ENCODE results near the gene RDX. TPM values are rescaled to one million over a fixed set of nuclear protein-coding genes. Genes with fewer than 3 reads are reported as not detected.

Gene RDX
- total and polyA plus RNA-seq, 9 of the 15 experiments (the other 6 are each of a cell fraction or from before 2014, with no cell fraction given) = 35.6 to 62.1 (median 54.3) TPM

DNA sequence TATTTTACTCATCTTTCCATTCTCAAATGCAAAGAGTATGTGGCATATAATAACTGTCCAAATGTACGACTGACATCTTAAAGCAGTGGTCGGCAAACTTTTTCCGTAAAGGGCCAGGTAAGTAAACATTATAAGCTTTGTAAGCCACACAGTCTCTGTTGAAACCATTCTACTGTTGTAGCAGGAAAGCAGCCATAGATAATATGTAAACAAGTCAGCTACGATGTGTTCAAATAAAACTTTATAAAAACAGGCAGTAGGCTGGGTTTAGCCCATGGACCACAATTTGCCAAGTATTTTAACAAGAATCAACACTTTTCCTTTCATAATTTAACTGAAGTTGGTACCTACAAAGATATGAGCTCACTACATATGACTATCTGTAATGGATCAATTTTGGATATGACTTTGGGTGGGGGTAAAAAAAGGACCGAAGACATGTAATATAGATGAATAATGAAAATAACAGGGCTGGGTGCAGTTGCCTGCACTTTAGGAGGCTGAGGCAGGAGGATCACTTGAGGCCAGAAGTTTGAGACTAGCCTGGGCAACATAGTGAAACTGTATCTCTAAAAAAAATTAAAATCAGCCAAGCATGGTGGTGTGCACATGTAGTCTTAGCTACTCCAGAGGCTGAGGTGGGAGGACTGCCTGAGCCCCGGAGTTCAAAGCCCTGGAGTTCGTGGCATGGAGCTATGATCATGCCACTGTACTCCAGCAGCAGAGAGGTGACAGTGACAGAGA, 5.7 kb downstream of the RDX start:
- H3K9ac ChIP-seq (ENCODE audit: insufficient read depth in 1 of 2, low read depth in 2 of 2, low read length in 2 of 2) = no peak overlapping the region
- WGBS (ENCODE audit: insufficient coverage, low coverage, missing lambda C conversion rate) = 83% methylated on average over 7 of the region's 7 CpGs
- no peak overlapping the region for H3K4me2 ChIP-seq (ENCODE audit: insufficient read depth, low read length)
- peaks cover 22% of the 10 kb centered on the region for H4K20me1 ChIP-seq (replicated peaks; ENCODE audit: control insufficient read depth, insufficient read depth, low read length)
- ChIA-PET POLR2A (interaction anchor here (0.9 to 1.3 kb wide), 2 partner anchors 9 to 11 kb away, joined by 3 to 4 read pairs; no protein-coding TSS in a partner anchor), CTCF (ENCODE audit: low intra/inter-chr PET ratio) (no interaction called here)
- H3K27me3 ChIP-seq (ENCODE audit: control insufficient read depth in 2 of 2, insufficient read depth in 2 of 2, low read length in 2 of 2) = no peaks in the 10 kb centered on the region
- H3K36me3 ChIP-seq (ENCODE audit: control insufficient read depth, insufficient read depth, low read length) = peaks cover 7% of the 10 kb centered on the region; the same call in 2 of the 3 replicates
- FAIRE-seq = peak; percentile 55
- H3K9me3 ChIP-seq (replicated peaks; ENCODE audit: control insufficient read depth, insufficient read depth, low read depth, low read length) = no peaks in the 10 kb centered on the region
- intact Hi-C loops (cut with micrococcal nuclease) (no loop called here), in situ Hi-C loops (cut with MboI) (no loop called here)
- DNase-seq (ENCODE audit: extremely low read depth in 1 of 4, low spot score in 3 of 4) = no peak
- ATAC-seq = no peak
- H3K79me2 ChIP-seq (ENCODE audit: control insufficient read depth, insufficient read depth, low read length) = peaks cover 100% of the 10 kb centered on the region
- no peak overlapping the region for H2AFZ ChIP-seq (ENCODE audit: low read depth, low read length)
- BruUV-seq (replicated peaks) = no TSS peak
- H3K4me1 ChIP-seq (replicated peaks in 1 of 2; ENCODE audit: control insufficient read depth in 2 of 2, insufficient read depth in 2 of 2, low read length in 2 of 2) = peaks cover 10 to 18% of the 10 kb centered on the region in 2 experiments
- no peak overlapping the region for H3K4me3 ChIP-seq
- no peaks in the 10 kb centered on the region for H3K9me1 ChIP-seq (ENCODE audit: control insufficient read depth, insufficient read depth, low read length)
- H3K27ac ChIP-seq (ENCODE audit: extremely low read depth, low read depth, low read length) = no peak overlapping the region
- TF ChIP-seq SUPT5H (IDR thresholded peaks at IDR 0.05) (no peak), ZBTB8A (IDR thresholded peaks at IDR 0.05; ENCODE audit: partially characterized antibody) (no peak), ZZZ3 (IDR thresholded peaks at IDR 0.05) (no peak), ERF (CRISPR knock-in tag; IDR thresholded peaks at IDR 0.05) (no peak), KAT2B (IDR thresholded peaks at IDR 0.05; ENCODE audit: low read depth, low read length) (no peak)
- TF ChIP-seq, protein P1, sequence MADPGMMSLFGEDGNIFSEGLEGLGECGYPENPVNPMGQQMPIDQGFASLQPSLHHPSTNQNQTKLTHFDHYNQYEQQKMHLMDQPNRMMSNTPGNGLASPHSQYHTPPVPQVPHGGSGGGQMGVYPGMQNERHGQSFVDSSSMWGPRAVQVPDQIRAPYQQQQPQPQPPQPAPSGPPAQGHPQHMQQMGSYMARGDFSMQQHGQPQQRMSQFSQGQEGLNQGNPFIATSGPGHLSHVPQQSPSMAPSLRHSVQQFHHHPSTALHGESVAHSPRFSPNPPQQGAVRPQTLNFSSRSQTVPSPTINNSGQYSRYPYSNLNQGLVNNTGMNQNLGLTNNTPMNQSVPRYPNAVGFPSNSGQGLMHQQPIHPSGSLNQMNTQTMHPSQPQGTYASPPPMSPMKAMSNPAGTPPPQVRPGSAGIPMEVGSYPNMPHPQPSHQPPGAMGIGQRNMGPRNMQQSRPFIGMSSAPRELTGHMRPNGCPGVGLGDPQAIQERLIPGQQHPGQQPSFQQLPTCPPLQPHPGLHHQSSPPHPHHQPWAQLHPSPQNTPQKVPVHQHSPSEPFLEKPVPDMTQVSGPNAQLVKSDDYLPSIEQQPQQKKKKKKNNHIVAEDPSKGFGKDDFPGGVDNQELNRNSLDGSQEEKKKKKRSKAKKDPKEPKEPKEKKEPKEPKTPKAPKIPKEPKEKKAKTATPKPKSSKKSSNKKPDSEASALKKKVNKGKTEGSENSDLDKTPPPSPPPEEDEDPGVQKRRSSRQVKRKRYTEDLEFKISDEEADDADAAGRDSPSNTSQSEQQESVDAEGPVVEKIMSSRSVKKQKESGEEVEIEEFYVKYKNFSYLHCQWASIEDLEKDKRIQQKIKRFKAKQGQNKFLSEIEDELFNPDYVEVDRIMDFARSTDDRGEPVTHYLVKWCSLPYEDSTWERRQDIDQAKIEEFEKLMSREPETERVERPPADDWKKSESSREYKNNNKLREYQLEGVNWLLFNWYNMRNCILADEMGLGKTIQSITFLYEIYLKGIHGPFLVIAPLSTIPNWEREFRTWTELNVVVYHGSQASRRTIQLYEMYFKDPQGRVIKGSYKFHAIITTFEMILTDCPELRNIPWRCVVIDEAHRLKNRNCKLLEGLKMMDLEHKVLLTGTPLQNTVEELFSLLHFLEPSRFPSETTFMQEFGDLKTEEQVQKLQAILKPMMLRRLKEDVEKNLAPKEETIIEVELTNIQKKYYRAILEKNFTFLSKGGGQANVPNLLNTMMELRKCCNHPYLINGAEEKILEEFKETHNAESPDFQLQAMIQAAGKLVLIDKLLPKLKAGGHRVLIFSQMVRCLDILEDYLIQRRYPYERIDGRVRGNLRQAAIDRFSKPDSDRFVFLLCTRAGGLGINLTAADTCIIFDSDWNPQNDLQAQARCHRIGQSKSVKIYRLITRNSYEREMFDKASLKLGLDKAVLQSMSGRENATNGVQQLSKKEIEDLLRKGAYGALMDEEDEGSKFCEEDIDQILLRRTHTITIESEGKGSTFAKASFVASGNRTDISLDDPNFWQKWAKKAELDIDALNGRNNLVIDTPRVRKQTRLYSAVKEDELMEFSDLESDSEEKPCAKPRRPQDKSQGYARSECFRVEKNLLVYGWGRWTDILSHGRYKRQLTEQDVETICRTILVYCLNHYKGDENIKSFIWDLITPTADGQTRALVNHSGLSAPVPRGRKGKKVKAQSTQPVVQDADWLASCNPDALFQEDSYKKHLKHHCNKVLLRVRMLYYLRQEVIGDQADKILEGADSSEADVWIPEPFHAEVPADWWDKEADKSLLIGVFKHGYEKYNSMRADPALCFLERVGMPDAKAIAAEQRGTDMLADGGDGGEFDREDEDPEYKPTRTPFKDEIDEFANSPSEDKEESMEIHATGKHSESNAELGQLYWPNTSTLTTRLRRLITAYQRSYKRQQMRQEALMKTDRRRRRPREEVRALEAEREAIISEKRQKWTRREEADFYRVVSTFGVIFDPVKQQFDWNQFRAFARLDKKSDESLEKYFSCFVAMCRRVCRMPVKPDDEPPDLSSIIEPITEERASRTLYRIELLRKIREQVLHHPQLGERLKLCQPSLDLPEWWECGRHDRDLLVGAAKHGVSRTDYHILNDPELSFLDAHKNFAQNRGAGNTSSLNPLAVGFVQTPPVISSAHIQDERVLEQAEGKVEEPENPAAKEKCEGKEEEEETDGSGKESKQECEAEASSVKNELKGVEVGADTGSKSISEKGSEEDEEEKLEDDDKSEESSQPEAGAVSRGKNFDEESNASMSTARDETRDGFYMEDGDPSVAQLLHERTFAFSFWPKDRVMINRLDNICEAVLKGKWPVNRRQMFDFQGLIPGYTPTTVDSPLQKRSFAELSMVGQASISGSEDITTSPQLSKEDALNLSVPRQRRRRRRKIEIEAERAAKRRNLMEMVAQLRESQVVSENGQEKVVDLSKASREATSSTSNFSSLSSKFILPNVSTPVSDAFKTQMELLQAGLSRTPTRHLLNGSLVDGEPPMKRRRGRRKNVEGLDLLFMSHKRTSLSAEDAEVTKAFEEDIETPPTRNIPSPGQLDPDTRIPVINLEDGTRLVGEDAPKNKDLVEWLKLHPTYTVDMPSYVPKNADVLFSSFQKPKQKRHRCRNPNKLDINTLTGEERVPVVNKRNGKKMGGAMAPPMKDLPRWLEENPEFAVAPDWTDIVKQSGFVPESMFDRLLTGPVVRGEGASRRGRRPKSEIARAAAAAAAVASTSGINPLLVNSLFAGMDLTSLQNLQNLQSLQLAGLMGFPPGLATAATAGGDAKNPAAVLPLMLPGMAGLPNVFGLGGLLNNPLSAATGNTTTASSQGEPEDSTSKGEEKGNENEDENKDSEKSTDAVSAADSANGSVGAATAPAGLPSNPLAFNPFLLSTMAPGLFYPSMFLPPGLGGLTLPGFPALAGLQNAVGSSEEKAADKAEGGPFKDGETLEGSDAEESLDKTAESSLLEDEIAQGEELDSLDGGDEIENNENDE (IDR thresholded peaks at IDR 0.05; ENCODE audit: low read depth, low read length) = no peak
- TF ChIP-seq, protein P2, sequence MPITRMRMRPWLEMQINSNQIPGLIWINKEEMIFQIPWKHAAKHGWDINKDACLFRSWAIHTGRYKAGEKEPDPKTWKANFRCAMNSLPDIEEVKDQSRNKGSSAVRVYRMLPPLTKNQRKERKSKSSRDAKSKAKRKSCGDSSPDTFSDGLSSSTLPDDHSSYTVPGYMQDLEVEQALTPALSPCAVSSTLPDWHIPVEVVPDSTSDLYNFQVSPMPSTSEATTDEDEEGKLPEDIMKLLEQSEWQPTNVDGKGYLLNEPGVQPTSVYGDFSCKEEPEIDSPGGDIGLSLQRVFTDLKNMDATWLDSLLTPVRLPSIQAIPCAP (CRISPR knock-in tag; IDR thresholded peaks at IDR 0.05; ENCODE audit: borderline replicate concordance) = no peak

All from K562 (cell line).